ENCODE data around the gene OGDH.

Gene OGDH

GRCh38 chr7:44618753-44619152, 12.3 kb downstream of the OGDH start:
- no peak for DNase-seq

- DNase-seq = peak; percentile 55
These were observed 14.8 kb downstream of the OGDH start for GRCh38 chr7:44621034-44621749.

- DNase-seq = no peak
These were observed 15.3 kb downstream of the OGDH start for GRCh38 chr7:44621750-44622103.

- DNase-seq = no peak
These were observed 16.1 kb downstream of the OGDH start for GRCh38 chr7:44622342-44623151.

- DNase-seq = no peak
These were observed 17.9 kb downstream of the OGDH start for GRCh38 chr7:44624318-44624717.

- no peak for DNase-seq
These were observed 19.4 kb downstream of the OGDH start for GRCh38 chr7:44625526-44626471.

- no peak for DNase-seq
These were observed 20.2 kb downstream of the OGDH start for GRCh38 chr7:44626620-44627019.

GRCh38 chr7:44629829-44630522, 23.5 kb downstream of the OGDH start:
- no peak for DNase-seq

GRCh38 chr7:44630792-44631457, 24.5 kb downstream of the OGDH start:
- no peak for DNase-seq

GRCh38 chr7:44631458-44632115, 25.2 kb downstream of the OGDH start:
- no peak for DNase-seq

- DNase-seq = no peak
These were observed 25.8 kb downstream of the OGDH start for GRCh38 chr7:44632196-44632595.

- DNase-seq = peak; percentile 82
These were observed 27.1 kb downstream of the OGDH start for GRCh38 chr7:44633254-44634186.

- DNase-seq = no peak
These were observed 27.9 kb downstream of the OGDH start for GRCh38 chr7:44634187-44634838.

- no peak for DNase-seq
These were observed 28.6 kb downstream of the OGDH start for GRCh38 chr7:44634839-44635591.

- DNase-seq = no peak
These were observed 29.7 kb downstream of the OGDH start for GRCh38 chr7:44636041-44636584.

GRCh38 chr7:44636926-44637325, 30.5 kb downstream of the OGDH start:
- no peak for DNase-seq

- DNase-seq = peak; percentile 89
These were observed 31.6 kb downstream of the OGDH start for GRCh38 chr7:44637788-44638594.
